Activated CD8-positive, alpha-beta memory T cell treated with anti-CD3 and anti-CD28 coated beads for 4 hours (primary cell): Measurements from ENCODE around the gene RIN3.

Source experiments
- DNase-seq, 2 donors: peaks; one replicate each; pipeline ENCODE4 v3.0.0-alpha.2; 2020; ENCODE audit warnings: low read depth in 2 of 2

The RIN3 gene

DNA sequence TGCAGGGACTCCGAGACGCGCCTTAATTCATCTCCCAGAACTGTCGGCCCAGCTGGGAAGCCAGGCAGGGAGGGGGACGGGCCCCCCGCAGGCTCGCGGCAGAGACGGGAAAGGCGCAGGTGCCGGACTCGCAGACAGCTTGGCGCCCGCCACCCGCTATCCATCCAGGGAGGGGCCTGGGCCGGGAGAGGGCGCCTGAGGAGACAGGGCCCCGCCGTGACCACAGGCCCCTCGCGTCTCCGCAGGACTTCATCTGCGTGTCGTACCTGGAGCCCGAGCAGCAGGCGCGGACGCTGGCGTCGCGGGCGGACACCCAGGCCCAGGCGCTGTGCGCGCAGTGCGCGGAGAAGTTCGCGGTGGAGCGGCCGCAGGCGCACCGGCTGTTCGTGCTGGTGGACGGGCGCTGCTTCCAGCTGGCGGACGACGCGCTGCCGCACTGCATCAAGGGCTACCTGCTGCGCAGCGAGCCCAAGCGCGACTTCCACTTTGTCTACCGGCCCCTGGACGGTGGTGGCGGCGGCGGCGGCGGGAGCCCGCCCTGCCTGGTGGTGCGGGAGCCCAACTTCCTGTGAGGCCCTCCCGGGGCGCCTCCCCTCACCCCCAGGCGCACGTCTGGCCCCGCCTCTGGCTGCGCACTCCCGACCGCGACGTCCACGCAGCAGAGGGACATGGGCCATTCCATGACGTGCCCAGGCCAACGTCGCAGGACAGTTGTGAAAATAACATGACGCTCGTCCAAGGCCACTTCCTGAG lies 174.3 kb downstream of the RIN3 start:
- DNase-seq = no peak

- DNase-seq = no peak
Observed at GRCh38 chr14:92688434-92689375, 175.1 kb downstream of the RIN3 start.

- DNase-seq = no peak
Observed at GRCh38 chr14:92690171-92691011, 176.8 kb downstream of the RIN3 start.

GRCh38 chr14:92692822-92693226 lies 179.2 kb downstream of the RIN3 start:
- no peak for DNase-seq

DNA sequence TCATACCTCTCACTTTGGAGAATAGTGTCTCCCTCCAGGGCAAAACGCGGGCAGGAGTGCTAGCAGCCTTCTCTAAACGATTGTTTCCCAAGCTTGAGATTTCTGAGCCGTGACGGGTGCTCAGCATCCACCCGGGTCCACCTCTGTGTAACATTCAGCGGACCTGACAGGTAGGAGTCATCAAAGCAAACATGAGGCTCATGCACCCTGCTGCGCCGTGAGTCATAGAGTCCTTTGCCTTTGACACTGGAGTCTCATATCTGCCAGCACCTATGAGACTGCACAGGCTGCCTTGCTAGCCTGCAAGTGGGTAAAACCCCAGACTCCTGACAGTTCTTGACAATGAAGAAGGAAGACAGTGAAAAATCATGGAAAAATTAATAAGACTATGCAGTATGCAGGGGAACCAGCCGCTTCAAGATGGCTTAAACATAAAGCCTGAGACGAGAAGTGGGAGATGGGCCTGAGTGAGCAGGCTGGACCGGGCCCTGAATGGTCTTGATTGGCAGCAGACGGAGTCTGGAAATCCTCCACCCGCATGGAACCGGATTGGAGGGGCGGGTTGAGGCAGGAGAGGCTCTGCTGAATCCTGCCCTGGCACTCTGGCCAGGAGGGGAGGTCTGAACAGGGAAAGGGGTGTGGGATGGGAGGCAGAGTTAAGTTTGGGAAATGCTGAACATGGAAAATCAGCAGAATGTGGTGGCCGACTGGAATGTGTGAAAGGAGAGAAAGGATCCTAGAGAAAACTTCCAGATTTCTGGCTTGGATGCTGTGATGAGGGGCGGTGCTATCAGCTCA lies 180.6 kb downstream of the RIN3 start:
- DNase-seq = no peak

GRCh38 chr14:92694807-92695206 lies 181.2 kb downstream of the RIN3 start:
- DNase-seq = no peak

- no peak for DNase-seq
Observed at GRCh38 chr14:92695562-92695961, 182.0 kb downstream of the RIN3 start.

- no peak for DNase-seq
Observed at GRCh38 chr14:92696366-92696765, 182.8 kb downstream of the RIN3 start.

GRCh38 chr14:92698393-92698792 lies 184.8 kb downstream of the RIN3 start:
- no peak for DNase-seq

GRCh38 chr14:92701826-92702225 lies 188.2 kb downstream of the RIN3 start:
- DNase-seq = no peak

DNA sequence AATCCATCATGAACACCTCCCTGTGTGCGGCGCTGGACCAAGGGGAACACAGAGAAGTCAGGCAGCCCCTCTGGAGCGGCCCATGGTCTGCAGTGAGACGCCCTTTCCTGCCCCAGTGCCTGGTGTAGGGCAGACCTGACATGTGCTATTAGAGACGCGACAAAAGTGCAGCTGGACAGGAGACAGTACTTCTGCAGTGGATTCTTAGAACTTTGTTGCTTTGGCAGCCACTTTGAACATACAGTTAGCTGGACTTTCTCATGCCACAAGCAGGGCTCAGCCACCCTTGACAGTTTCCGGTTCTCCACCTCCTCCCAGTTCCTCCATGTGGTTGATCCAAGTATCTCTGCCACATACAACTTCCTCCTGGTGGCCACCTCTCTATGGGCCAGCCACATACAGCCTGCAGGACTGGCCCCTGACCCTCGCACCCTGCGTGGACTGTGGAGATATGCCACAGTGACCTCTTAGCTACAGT lies 188.9 kb downstream of the RIN3 start:
- DNase-seq = no peak

- no peak for DNase-seq
Observed at GRCh38 chr14:92703516-92703915, 189.9 kb downstream of the RIN3 start.

- no peak for DNase-seq
Observed at GRCh38 chr14:92704036-92704804, 190.6 kb downstream of the RIN3 start.

GRCh38 chr14:92704821-92705220 lies 191.2 kb downstream of the RIN3 start:
- no peak for DNase-seq

GRCh38 chr14:92706386-92706785 lies 192.8 kb downstream of the RIN3 start:
- DNase-seq = no peak

GRCh38 chr14:92709340-92710000 lies 195.9 kb downstream of the RIN3 start:
- DNase-seq = no peak

GRCh38 chr14:92710001-92710341 lies 196.4 kb downstream of the RIN3 start:
- no peak for DNase-seq

- DNase-seq = no peak
Observed at GRCh38 chr14:92711976-92712653, 198.5 kb downstream of the RIN3 start.

DNA sequence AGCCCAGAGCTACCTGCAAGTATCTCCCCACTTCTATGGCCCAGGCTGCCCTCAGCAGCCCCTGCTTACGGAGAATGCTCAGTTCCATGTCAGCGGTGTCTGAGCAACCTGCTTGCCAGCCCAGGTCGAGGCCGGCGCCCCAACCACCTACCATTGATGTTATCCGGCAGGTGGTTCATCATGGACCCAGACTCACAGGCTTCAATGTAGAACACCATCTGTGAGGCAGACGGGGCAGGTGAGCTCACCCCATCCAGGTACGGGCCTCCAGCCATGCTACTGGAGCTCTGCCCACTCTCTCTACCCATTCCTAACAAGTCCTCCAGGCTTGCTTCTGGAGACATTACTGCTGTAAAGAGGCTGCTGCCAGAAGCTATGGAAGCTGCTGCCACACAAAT lies 199.1 kb downstream of the RIN3 start:
- no peak for DNase-seq
